Lower leg skin (tissue), 4 donors: ENCODE results near the gene TFDP1. TPM values are rescaled to one million over a fixed set of nuclear protein-coding genes. Genes with fewer than 3 reads are reported as not detected.

Source experiments
- DNase-seq, 2 donors: peaks; one replicate each; pipeline ENCODE4 v3.0.0-alpha.2; 2019; ENCODE audit warnings: low spot score in 2 of 2
- H3K4me3 ChIP-seq: fragments of 200-600 bp; sonication (generic); 2 replicates; pipeline ENCODE4 v1.5.1; 2017; ENCODE audit warnings: mild to moderate bottlenecking, low read depth; ENCODE audit not compliant: poor library complexity, severe bottlenecking
- POLR2A ChIP-seq, 2 donors: fragments of 450-650 bp; IDR thresholded peaks; one replicate each; pipeline ENCODE4 v1.6.1; 2016 to 2017; ENCODE audit warnings: antibody characterized with exemption in 2 of 2, mild to moderate bottlenecking in 1 of 2, moderate library complexity in 1 of 2
- WGBS, 2 donors: methylation state at CpG; one replicate each; pipeline ENCODE4 v1.1.5; 2018; 5-methylcytosine and 5-hydroxymethylcytosine counted together
- intact Hi-C: fragments of 100-400 bp; cut with DNase I; formaldehyde crosslinking; loops from one replicate; pipeline ENCODE4 v1.15.0; 2023; ENCODE audit warnings: low total_unique reads
- total RNA-seq, 4 donors: library from RNA; depleted of rRNA; stranded (reverse); fragments of >200 nt; gene quantifications; one replicate each; pipeline ENCODE4 v1.1.0, GENCODE V29; 2016
- TF ChIP-seq, protein P1 (sequence below), 3 donors: fragments of 450-650 bp; IDR thresholded peaks; one replicate each; pipeline ENCODE4 v1.5.1; 2016; ENCODE audit warnings: antibody characterized with exemption in 3 of 3, mild to moderate bottlenecking in 3 of 3, moderate library complexity in 2 of 3

The TFDP1 gene
- total RNA-seq, 4 donors from 2014 or later, result 35.9 to 48.8 (median 41.9) TPM

DNA sequence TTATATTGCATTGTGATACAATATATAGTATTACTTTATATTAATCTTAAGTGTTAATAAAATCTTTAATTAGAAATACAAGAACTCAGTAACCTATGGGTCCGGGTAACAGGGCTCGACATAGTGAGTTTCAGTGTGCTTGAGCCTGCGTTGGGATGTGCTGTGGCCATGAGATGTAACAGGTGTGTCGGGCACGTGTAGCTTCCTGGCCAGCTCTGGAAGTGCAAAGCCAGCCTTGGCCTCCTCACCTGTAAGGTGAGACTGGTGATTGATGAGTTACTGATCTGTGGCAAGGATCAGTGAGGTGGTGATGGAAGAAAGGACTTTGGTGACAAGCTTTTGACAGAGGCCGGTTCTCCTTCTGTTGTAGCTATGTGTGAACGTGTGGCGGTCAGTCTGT lies 54.3 kb downstream of the TFDP1 start:
- DNase-seq, result peak in 1 of 2 donors; percentile 26
- 96 to 97% methylated on average over 8 of the region's 8 CpGs for WGBS, 2 donors
- TF ChIP-seq, protein P1, sequence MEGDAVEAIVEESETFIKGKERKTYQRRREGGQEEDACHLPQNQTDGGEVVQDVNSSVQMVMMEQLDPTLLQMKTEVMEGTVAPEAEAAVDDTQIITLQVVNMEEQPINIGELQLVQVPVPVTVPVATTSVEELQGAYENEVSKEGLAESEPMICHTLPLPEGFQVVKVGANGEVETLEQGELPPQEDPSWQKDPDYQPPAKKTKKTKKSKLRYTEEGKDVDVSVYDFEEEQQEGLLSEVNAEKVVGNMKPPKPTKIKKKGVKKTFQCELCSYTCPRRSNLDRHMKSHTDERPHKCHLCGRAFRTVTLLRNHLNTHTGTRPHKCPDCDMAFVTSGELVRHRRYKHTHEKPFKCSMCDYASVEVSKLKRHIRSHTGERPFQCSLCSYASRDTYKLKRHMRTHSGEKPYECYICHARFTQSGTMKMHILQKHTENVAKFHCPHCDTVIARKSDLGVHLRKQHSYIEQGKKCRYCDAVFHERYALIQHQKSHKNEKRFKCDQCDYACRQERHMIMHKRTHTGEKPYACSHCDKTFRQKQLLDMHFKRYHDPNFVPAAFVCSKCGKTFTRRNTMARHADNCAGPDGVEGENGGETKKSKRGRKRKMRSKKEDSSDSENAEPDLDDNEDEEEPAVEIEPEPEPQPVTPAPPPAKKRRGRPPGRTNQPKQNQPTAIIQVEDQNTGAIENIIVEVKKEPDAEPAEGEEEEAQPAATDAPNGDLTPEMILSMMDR (IDR thresholded peaks at IDR 0.05), result no peak
- intact Hi-C loops, result no loop called here
- H3K4me3 ChIP-seq, result no peak overlapping the region

DNA sequence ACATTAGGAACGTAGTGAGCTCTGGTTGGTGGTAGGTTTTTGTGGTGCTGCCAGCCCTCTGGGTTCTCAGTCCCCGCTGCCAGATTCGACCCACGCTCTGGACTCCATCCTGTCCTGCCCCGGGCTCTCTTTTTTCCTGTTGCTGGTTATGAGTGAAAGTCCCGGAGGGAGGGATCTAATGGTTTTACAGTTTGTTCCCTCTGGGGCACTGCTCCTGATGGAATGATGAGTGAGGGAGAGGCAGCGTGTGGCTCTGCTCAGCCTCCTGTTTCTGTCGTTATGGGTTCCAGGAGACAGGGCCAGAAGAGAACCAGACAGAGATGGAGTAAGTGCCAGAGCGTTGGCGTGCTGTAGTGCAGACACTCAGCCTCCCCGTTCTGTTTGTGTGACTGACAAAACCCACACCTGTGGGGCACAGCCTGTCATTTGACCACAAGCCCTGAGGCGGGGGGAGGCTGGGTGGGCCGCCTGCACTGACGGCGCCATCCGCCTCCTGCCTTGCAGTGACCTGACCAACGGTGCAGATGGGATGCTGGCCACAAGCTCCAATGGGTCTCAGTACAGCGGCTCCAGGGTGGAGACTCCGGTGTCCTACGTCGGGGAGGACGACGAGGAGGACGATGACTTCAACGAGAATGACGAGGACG lies 55.2 kb downstream of the TFDP1 start:
- no peak overlapping the region for H3K4me3 ChIP-seq
- intact Hi-C loops, result no loop called here
- WGBS, 2 donors, result 86 to 90% methylated on average over 27 of the region's 27 CpGs
- TF ChIP-seq, protein P1 (IDR thresholded peaks at IDR 0.05), result no peak
- TF ChIP-seq POLR2A (IDR thresholded peaks at IDR 0.05), result no peak
- DNase-seq, result peak in 1 of 2 donors; percentile 53

DNA sequence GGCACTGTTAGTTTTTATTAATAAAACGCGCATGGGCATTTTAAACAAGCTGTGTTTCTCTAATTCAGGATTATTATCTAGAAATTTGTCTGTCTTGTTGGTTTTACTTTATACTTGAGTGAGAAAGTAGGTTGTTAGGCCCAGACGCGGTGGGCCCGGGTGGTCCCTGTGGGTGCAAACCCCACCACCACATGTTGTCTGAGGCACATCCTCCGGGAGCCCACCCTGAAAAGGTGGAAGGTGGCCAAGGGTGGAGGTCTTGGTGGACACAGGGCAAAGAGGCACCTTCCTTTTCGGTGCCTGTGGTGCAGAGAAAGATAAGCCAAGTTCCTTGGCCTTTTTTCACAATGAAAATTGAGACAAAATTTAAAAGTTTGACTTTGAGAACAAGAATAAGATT lies 56.9 kb downstream of the TFDP1 start:
- TF ChIP-seq, protein P1 (IDR thresholded peaks at IDR 0.05), result no peak
- TF ChIP-seq POLR2A (IDR thresholded peaks at IDR 0.05), result no peak
- peak in 1 of 2 donors; percentile 32 for DNase-seq
- H3K4me3 ChIP-seq, result no peak overlapping the region
- 82 to 92% methylated on average over 7 of the region's 7 CpGs for WGBS, 2 donors
- intact Hi-C loops, result no loop called here

DNA sequence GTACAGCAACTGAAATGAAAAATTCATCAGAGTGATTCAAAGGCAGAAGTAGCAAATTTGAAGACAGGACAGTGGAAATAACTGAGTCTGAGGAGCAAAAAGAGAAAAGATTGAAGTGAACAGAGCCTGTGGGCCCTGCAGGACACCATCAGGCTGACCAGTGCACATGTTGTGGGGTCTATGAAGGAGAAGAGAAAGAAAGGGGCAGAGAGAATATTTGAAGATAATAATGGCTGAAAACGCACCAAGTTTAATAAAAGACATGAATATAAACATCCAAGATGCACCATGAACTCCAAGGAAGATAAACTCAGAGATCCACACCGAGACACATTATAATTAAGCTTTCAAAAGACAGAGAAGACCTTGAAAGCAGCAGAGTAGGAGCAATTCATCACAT lies 58.0 kb downstream of the TFDP1 start:
- TF ChIP-seq, protein P1 (IDR thresholded peaks at IDR 0.05), result no peak
- TF ChIP-seq POLR2A (IDR thresholded peaks at IDR 0.05), result no peak
- WGBS, 2 donors, result 90 to 94% methylated on average over 2 of the region's 2 CpGs
- H3K4me3 ChIP-seq, result no peak overlapping the region
- no peak for DNase-seq
- intact Hi-C loops, result no loop called here

DNA sequence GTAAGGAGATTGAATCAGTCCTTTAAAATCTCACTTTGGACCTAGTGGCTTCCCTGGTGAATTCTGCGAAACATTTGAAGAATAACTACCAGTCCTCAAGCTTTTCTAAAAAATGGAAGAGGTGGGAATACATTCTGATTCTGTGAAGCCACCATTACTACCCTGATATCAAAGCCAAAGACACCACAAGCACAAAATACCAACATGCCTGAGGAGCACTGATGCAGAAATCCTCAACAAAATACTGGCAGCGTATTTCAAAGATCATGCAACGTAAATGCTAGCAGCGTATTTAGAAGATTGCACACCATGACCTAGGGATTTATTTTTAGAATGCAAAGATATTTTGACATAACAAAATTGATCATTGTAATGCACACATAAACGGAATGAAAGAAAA lies 59.0 kb downstream of the TFDP1 start:
- TF ChIP-seq, protein P1 (IDR thresholded peaks at IDR 0.05), result no peak
- no peak for TF ChIP-seq POLR2A (IDR thresholded peaks at IDR 0.05)
- DNase-seq, result no peak

DNA sequence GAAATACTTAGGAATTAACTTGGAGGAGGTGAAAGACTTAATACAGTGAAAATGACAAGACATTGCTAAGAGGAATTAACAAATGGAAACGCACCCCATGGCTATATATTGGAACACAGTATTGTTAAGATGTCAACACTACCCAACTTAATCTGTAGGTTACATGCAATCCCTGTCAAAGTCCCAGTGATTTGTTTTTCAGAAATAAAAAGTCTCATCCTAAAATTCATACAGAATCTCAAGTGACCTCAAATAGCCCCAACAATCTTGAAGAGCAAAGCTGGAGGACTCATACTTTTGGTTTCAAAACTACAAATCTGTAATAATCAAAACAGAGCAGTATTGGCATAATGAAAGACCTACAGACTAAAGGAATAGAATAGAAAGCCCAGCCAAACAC lies 60.2 kb downstream of the TFDP1 start:
- intact Hi-C loops, result no loop called here
- DNase-seq, result no peak
- no peak overlapping the region for H3K4me3 ChIP-seq
- WGBS, 2 donors, result 89 to 100% methylated on average over 1 of the region's 1 CpG
- TF ChIP-seq, protein P1 (IDR thresholded peaks at IDR 0.05), result no peak
- TF ChIP-seq POLR2A (IDR thresholded peaks at IDR 0.05), result no peak

More for the DNA sequence above, 59.0 kb downstream of the TFDP1 start:
- intact Hi-C loops, result no loop called here
- H3K4me3 ChIP-seq, result no peak overlapping the region
- WGBS, 2 donors, result 94 to 98% methylated on average over 5 of the region's 5 CpGs
